H1 (cell line): ENCODE data around the gene ATP2C1. TPM values are rescaled to one million over a fixed set of nuclear protein-coding genes. Genes with fewer than 3 reads are reported as not detected.

Experiments
- CTCF ChIA-PET: fragments of 300-600 bp; sonication (Branson Sonifier 250); formaldehyde crosslinking; loops from one replicate; lab custom pipeline; 2021; ENCODE audit not compliant: partially characterized antibody; lab: Charles Lee
- POLR2A ChIA-PET: fragments of 300-600 bp; sonication (Branson Sonifier 250); formaldehyde crosslinking; loops from one replicate; lab custom pipeline; 2021; ENCODE audit warnings: inconsistent platforms; ENCODE audit not compliant: partially characterized antibody; lab: Charles Lee
- DNase-seq, 2 experiments: peaks; one replicate each; pipeline versions ENCODE4 v3.0.0 to v3.0.0-alpha.2; 2010 to 2022; ENCODE audit warnings: low spot score in 2 of 2, low read depth in 1 of 2, mixed read lengths in 1 of 2
- FAIRE-seq: peaks from 2 replicates; lab custom pipeline; 2011; peaks lifted over from hg19 to GRCh38; lab: Jason Lieb, UNC
- H2AFZ ChIP-seq: 2 replicates; pipeline ENCODE4 v1.8.1; 2012; ENCODE audit warnings: low read length, inconsistent platforms
- H2AK5ac ChIP-seq: 2 replicates; pipeline ENCODE4 v1.6.1; 2013; ENCODE audit warnings: low read depth, low read length
- H2BK120ac ChIP-seq: replicated peaks from 2 replicates; pipeline ENCODE3; 2013; ENCODE audit warnings: low read depth, low read length, inconsistent platforms
- H2BK12ac ChIP-seq: 2 replicates; pipeline ENCODE4 v1.6.1; 2013; ENCODE audit warnings: low read depth, low read length
- H2BK15ac ChIP-seq: 2 replicates; pipeline ENCODE4 v1.6.1; 2013; ENCODE audit warnings: low read length
- H2BK20ac ChIP-seq: 2 replicates; pipeline ENCODE4 v1.6.1; 2013; ENCODE audit warnings: low read length
- H2BK5ac ChIP-seq: 2 replicates; pipeline ENCODE4 v1.6.1; 2013; ENCODE audit warnings: low read depth, low read length
- H3K14ac ChIP-seq: 2 replicates; pipeline ENCODE4 v1.6.1; 2013; ENCODE audit warnings: inconsistent platforms; ENCODE audit not compliant: insufficient read length
- H3K18ac ChIP-seq: 2 replicates; pipeline ENCODE4 v1.6.1; 2013; ENCODE audit warnings: low read length; ENCODE audit errors: extremely low read depth
- H3K23ac ChIP-seq: 2 replicates; pipeline ENCODE4 v1.6.1; 2013; ENCODE audit warnings: inconsistent platforms; ENCODE audit not compliant: insufficient read length
- H3K23me2 ChIP-seq: 2 replicates; pipeline ENCODE4 v1.6.1; 2013; ENCODE audit warnings: low read depth, low read length
- H3K27ac ChIP-seq: 2 replicates; pipeline ENCODE4 v1.6.1; 2011; ENCODE audit warnings: low read depth, low read length, inconsistent platforms
- H3K27me3 ChIP-seq, 4 experiments: replicated peaks in 1 of 4; 1 replicate in 1 of 4; 2 replicates in 3 of 4; pipeline versions ENCODE4 v1.6.1 to v1.8.1; 2011 to 2013; ENCODE audit warnings: low read length in 3 of 4, mild to moderate bottlenecking in 3 of 4, inconsistent platforms in 2 of 4, mixed read lengths in 2 of 4, moderate library complexity in 1 of 4; ENCODE audit not compliant: control insufficient read depth in 3 of 4, insufficient read depth in 3 of 4; ENCODE audit errors: extremely low read depth in 1 of 4
- H3K36me3 ChIP-seq, 4 experiments: 2 replicates each; pipeline versions ENCODE4 v1.6.1 to v1.8.1; 2011 to 2013; ENCODE audit warnings: mild to moderate bottlenecking in 4 of 4, low read length in 3 of 4, moderate library complexity in 2 of 4, control low read depth in 1 of 4, inconsistent platforms in 1 of 4; ENCODE audit not compliant: insufficient read depth in 4 of 4, control insufficient read depth in 2 of 4
- H3K4ac ChIP-seq: replicated peaks from 2 replicates; pipeline ENCODE3; 2013; ENCODE audit warnings: low read length, low read depth, mixed read lengths, inconsistent platforms; ENCODE audit not compliant: insufficient read length
- H3K4me1 ChIP-seq, 4 experiments: replicated peaks in 1 of 4; 1 replicate in 1 of 4; 2 replicates in 3 of 4; pipeline versions ENCODE4 v1.6.1 to v1.8.1; 2011 to 2013; ENCODE audit warnings: low read length in 3 of 4, inconsistent platforms in 2 of 4, mixed read lengths in 1 of 4; ENCODE audit not compliant: insufficient read depth in 4 of 4, control insufficient read depth in 3 of 4
- H3K4me2 ChIP-seq, 2 experiments: 2 replicates each; pipeline versions ENCODE4 v1.6.1 to v1.8.1; 2011 to 2013; ENCODE audit warnings: low read depth in 2 of 2, low read length in 2 of 2, control low read depth in 1 of 2, inconsistent platforms in 1 of 2, mild to moderate bottlenecking in 1 of 2; ENCODE audit not compliant: insufficient read depth in 1 of 2
- H3K4me3 ChIP-seq, 4 experiments: fragments of 200-600, 300-600 bp in 1 of 4; sonication (generic), shearing (Covaris generic), sonication (Bioruptor Twin) in 1 of 4; 2 replicates each; pipeline versions ENCODE4 v1.5.1 to v1.8.1; 2011 to 2016; ENCODE audit warnings: low read length in 4 of 4, low read depth in 3 of 4, control low read depth in 2 of 4, inconsistent platforms in 2 of 4, mild to moderate bottlenecking in 2 of 4, mixed read lengths in 1 of 4, moderate library complexity in 1 of 4; ENCODE audit not compliant: insufficient read depth in 2 of 4; ENCODE audit errors: extremely low read depth in 1 of 4
- H3K56ac ChIP-seq: replicated peaks from 2 replicates; pipeline ENCODE3; 2013; ENCODE audit warnings: low read depth, mild to moderate bottlenecking, mixed read lengths, low read length, inconsistent platforms; ENCODE audit not compliant: insufficient read length
- H3K79me1 ChIP-seq: 2 replicates; pipeline ENCODE4 v1.6.1; 2013; ENCODE audit warnings: low read depth, low read length, control low read depth
- H3K79me2 ChIP-seq, 2 experiments: 2 replicates each; pipeline versions ENCODE4 v1.6.1 to v1.8.1; 2012 to 2013; ENCODE audit warnings: low read length in 2 of 2, mild to moderate bottlenecking in 2 of 2, inconsistent platforms in 1 of 2; ENCODE audit not compliant: insufficient read depth in 2 of 2, control insufficient read depth in 1 of 2
- H3K9ac ChIP-seq, 4 experiments: replicated peaks in 1 of 4; 1 replicate in 1 of 4; 2 replicates in 3 of 4; pipeline versions ENCODE4 v1.6.1 to v1.8.1; 2011 to 2013; ENCODE audit warnings: low read depth in 3 of 4, low read length in 3 of 4, control low read depth in 2 of 4, mild to moderate bottlenecking in 2 of 4, moderate library complexity in 2 of 4, inconsistent platforms in 1 of 4; ENCODE audit errors: extremely low read depth in 1 of 4
- H3K9me3 ChIP-seq, 2 experiments: 2 replicates each; pipeline versions ENCODE4 v1.6.1 to v1.8.1; 2012 to 2013; ENCODE audit warnings: mild to moderate bottlenecking in 2 of 2, moderate library complexity in 2 of 2, control low read depth in 1 of 2, inconsistent platforms in 1 of 2, low read depth in 1 of 2, low read length in 1 of 2, mixed read lengths in 1 of 2; ENCODE audit not compliant: insufficient read depth in 2 of 2
- H4K20me1 ChIP-seq, 2 experiments: replicated peaks in 1 of 2; 2 replicates each; pipeline versions ENCODE3 to v1.8.1; 2011 to 2013; ENCODE audit warnings: inconsistent platforms in 2 of 2, low read length in 2 of 2, mild to moderate bottlenecking in 1 of 2; ENCODE audit not compliant: insufficient read depth in 2 of 2, control insufficient read depth in 1 of 2
- H4K5ac ChIP-seq: 2 replicates; pipeline ENCODE4 v1.6.1; 2013; ENCODE audit warnings: low read length, low read depth, mixed read lengths, inconsistent platforms; ENCODE audit not compliant: insufficient read length
- H4K8ac ChIP-seq: 2 replicates; pipeline ENCODE4 v1.8.0; 2013; ENCODE audit warnings: mild to moderate bottlenecking, moderate library complexity, low read length, inconsistent platforms; ENCODE audit not compliant: insufficient read depth; ENCODE audit errors: extremely low read depth
- H4K91ac ChIP-seq: replicated peaks from 2 replicates; pipeline ENCODE3; 2013; ENCODE audit warnings: low read length, mixed read lengths, inconsistent platforms; ENCODE audit not compliant: insufficient read length
- TAF7 ChIP-seq: optimal IDR thresholded peaks from 2 replicates; pipeline ENCODE3; 2011; ENCODE audit warnings: low read depth, mild to moderate bottlenecking, inconsistent platforms, low read length, moderate library complexity, borderline replicate concordance
- whole genome bisulfite sequencing, 2 experiments: shearing (Covaris generic) in 1 of 2; methylation state at CpG; one replicate each; pipeline versions ENCODE4 v1.1.6 to v1.1.7; 2013 to 2015; ENCODE audit warnings: low lambda C conversion rate in 2 of 2, mixed read lengths in 2 of 2, inconsistent platforms in 1 of 2, low coverage in 1 of 2, missing lambda C conversion rate in 1 of 2; ENCODE audit not compliant: insufficient replicate concordance in 2 of 2, insufficient coverage in 1 of 2, insufficient read length in 1 of 2; ENCODE audit errors: extremely low coverage in 1 of 2, missing lambda C conversion rate in 1 of 2; 5-methylcytosine and 5-hydroxymethylcytosine counted together
- polyA plus RNA-seq, 7 experiments: library from polyadenylated mRNA; depleted of rRNA in 3 of 7; stranded (reverse) in 5 of 7; unstranded in 2 of 7; fragments of >200 nt in 5 of 7; fragments of 200-250 nt in 2 of 7; gene quantifications; 1 replicate in 5 of 7; 2 replicates in 1 of 7; 4 replicates in 1 of 7; pipeline versions ENCODE4 v1.2.1 to v1.2.3, GENCODE V29; 2011 to 2013; ENCODE audit warnings: missing spikeins in 2 of 7, mixed read lengths in 2 of 7
- total RNA-seq: library from RNA; stranded (reverse); fragmentation: NEBNext Ultra II Directional; extraction: Animal tissue kit (Norgen Biotek cat#: 25700); gene quantifications from 2 replicates; pipeline ENCODE4 v1.2.1, GENCODE V29; 2021

ATP2C1 gene
- total and polyA plus RNA-seq, 2 of the 8 experiments (the other 6 are each of a cell fraction or from before 2014, with no cell fraction given), result 50.7 to 68.5 TPM

- Histone ChIP-seq H2AFZ (no peak overlapping the region), H2BK12ac (no peak overlapping the region), H3K23ac (no peak overlapping the region), H3K56ac (no peak overlapping the region), H3K4me3 (no peak overlapping the region), H3K9me3 (no peaks in the 10 kb centered on the region), H3K79me2 (no peaks in the 10 kb centered on the region; a peak in 1 of 4 replicates), H3K4me2 (no peak overlapping the region), H2BK15ac (no peak overlapping the region), H4K20me1 (no peaks in the 10 kb centered on the region), H3K4ac (no peak overlapping the region), H4K8ac (no peak overlapping the region), H3K4me1 (no peaks in the 10 kb centered on the region), H3K23me2 (no peaks in the 10 kb centered on the region), H2AK5ac (no peak overlapping the region), H4K5ac (no peak overlapping the region), H3K36me3 (peaks cover 0 to 22% (median 2%) of the 10 kb centered on the region in 4 experiments; a peak in 3 of 8 replicates), H3K27me3 (no peaks in the 10 kb centered on the region), H2BK120ac (no peak overlapping the region), H3K27ac (no peak overlapping the region), H3K18ac (no peak overlapping the region), H4K91ac (no peak overlapping the region), H3K14ac (no peak overlapping the region), H3K79me1 (no peaks in the 10 kb centered on the region), H2BK5ac (no peak overlapping the region), H3K9ac (no peak overlapping the region), H2BK20ac (no peak overlapping the region)
- POLR2A ChIA-PET, result interaction anchor here (1.5 kb wide), 1 partner anchor 12 kb away, joined by 3 read pairs; no protein-coding TSS in a partner anchor
- FAIRE-seq (no peak), DNase-seq (no peak)
- CTCF ChIA-PET, result no interaction called here
- 93% methylated on average over 2 of the region's 2 CpGs; no CpG with 5 or more reads in 1 of the 2 experiments for WGBS, 2 experiments
- TF ChIP-seq TAF7, result no peak
These were observed 113.4 kb downstream of the ATP2C1 start for GRCh38 chr3:131007256-131007655.
